GM19463 (cell line): ENCODE results near the gene RGS2.

Experiments
- ATAC-seq: cut with Tn5 transposase; IDR thresholded peaks from one replicate; pipeline ENCODE4 v1.9.1; 2021; ENCODE audit warnings: mild to moderate bottlenecking, moderate library complexity; ENCODE audit not compliant: unreplicated experiment

Gene RGS2, protein sequence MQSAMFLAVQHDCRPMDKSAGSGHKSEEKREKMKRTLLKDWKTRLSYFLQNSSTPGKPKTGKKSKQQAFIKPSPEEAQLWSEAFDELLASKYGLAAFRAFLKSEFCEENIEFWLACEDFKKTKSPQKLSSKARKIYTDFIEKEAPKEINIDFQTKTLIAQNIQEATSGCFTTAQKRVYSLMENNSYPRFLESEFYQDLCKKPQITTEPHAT

DNA sequence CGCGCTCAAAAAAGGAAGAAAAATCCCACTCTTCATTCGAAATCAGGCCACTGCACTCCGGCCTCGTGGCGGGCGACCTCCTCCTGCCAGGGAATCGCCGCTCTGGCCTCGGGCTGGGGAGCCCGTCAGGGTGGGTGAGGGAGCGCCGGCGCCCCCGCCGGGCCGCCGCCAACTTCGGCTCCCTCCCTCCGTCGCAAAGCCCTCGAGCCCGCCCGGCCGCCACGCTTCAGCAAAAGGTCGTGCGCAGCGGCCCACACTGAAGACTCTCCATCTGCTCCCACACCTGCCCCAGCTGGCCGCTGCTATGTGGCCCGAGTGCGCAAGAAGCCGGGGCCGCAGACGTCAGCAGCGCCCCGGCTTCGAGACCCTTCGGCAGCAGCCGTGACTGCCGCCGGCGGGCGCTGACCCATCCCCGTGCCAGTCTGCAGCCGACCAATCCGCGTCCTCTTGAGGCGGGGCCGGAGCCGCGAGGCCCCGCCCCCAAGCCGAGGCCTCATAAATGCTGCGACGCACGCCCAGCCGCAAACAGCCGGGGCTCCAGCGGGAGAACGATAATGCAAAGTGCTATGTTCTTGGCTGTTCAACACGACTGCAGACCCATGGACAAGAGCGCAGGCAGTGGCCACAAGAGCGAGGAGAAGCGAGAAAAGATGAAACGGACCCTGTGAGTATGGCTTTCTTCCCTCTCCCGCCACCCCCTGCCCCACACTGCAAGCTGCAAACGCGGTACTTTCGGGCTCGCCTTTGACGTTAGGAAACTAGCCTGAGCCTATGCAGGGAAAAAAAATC, at the start of gene RGS2:
Gene RGS2, plus strand, starts transcription at position 522 of the 789 bp plus-strand sequence. Its CDS starts 33 bp downstream, at position 555.
- peak; percentile 81 for ATAC-seq

DNA sequence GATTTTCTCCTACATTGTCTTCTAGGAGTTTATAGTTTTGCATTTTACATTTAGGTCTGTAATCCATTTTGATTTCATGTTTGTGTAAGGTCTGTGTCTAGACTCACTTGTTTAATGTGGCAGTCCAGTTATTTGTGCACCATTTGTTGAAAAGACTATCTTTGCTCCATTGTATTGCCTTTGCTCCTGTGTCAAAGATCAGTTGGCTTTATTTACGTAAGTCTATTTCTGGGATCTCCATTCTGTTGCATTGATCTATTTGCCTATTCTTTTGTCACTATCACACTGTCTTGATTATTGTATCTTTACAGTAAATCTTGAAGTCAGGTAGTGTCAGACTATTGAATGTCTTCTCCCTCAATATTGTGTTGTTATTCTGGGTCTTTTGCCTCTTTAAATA, 49.7 kb upstream of the RGS2 start:
- ATAC-seq, result no peak

DNA sequence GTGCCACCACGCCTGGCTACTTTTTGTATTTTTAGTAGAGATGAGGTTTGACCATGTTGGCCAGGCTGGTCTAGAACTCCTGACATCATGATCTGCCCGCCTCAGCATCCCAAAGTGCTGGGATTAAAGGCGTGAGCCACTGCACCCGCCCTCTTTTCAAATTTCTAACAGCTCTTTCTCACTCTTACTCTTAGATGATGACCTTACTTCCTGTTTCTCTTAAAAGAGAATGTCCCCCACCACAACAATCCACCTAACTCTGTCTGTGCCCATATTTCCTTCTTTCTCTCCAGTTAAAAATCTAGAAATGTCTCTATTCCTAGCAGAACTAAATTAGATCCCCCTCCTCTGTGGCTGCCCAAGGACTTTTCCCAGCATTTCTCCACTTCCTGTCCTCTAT, 46.6 kb upstream of the RGS2 start:
- no peak for ATAC-seq

DNA sequence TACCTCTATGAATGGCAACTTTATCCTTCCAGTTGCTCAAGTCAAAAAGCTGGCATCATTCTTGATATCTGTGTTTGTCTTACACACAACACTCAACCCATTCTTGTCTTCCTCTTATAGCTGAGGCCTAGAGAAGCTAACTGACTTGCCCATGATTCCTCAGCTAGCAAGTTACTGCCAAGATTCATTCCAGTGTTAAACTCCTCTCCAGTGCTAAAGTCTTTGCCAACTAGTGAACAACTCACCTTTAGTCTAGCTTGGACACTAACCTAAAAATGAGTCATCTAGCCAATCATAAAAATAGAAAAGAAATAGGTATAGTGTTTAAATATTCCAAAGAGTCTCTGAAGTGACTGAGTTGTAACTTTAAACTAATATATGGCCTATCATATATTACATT, 45.6 kb upstream of the RGS2 start:
- no peak for ATAC-seq

DNA sequence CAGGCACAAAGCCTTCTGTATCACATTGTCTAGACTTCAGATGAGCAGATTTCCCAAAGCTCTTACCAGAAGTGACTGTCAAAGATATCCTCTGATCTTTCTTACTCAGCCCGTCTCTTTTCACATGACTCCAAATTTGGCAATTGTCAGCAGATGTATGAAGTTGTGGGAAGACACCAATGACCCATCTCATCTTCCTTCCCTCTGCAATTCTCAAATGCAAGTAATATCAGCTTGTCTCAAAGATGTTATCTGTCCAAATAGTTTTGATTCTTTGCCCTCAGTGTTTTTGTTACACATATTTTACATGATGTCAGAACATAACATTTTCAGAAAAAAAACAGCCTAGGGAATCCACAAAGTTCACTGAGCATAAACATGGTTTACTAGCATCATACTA, 45.1 kb upstream of the RGS2 start:
- no peak for ATAC-seq

DNA sequence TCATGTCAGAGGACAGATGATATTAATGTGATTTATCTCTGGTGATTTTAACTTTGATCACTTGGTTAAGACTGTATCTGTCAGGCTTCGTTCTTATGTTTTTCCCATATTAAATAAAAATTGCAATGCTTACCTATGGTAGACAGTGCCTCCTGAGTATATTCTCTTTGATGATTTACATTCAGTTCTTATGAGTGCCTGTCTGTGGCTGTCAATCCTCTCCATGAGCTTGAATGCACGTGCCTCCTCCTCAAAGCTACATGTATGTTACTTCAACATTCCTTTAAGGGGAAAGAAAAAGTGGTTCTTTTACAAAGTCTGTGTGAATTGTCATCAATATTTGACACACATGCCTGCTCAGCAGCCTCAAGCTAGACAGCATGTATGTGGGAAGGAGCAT, 44.2 kb upstream of the RGS2 start:
- ATAC-seq, result no peak

DNA sequence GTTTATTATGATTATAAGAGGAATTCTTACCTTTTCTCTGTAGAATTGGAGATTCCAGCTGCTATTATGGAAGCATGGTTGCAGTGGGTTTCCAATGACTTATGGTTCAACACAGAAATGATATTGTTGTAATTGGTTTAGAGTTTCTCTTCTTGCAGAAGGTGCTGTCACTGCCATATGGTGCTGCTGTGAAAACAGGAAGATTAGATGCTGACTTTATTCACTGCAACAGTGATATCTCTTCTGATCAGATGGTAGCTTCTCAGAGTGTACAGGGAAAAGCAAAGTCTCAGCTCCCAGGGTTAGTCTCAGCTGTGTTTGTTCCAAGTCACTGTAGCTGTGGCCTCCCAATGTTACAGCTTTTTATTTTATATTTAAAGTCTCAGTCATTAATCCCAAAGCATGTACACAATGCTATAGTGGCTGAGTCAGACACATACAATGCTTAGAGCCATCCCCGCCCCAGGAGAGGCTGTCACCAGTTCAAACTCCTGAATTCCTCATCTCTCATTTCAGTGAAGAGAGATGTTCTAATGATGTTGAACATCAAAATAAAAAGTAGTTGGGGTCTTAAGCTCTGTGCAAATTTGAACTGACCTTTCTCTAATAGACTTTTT, 42.7 kb upstream of the RGS2 start:
- no peak for ATAC-seq

DNA sequence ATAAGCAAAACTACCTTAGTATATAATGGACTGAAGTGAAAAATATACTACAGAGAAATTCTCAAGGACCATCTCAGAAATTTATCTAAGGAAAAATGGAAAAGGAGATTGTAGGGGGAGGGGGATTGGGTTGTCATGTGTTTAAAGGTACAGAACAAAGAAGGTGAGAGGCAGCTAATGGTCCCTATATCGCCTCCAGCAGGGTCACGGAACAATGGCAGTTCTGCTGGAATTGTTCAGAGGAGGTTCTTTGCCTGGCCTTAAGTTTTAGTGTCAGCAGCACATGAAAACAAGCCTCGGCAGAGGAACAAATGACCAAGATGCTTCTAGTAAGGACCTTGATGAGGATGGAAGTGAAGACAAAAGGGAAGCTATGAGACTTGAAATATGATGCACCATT, 42.0 kb upstream of the RGS2 start:
- ATAC-seq, result no peak

DNA sequence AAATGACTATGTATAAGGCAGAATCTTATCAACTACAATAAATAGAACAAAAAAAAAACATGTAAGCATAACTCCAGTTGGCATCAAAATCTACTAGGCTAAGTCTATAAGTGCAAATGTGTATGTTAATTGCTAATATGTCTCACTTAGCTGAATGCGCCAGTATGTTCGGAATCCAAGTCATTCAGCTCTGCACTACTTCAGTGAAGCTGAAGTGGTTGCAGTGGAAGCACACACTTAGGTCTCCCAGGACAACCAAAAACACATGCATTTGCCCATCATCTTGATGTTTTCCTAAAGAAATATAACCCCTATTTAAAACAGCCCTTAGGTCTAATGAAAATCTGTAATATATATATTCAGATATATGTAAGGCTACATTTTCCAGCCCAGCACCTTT, 41.0 kb upstream of the RGS2 start:
- no peak for ATAC-seq

DNA sequence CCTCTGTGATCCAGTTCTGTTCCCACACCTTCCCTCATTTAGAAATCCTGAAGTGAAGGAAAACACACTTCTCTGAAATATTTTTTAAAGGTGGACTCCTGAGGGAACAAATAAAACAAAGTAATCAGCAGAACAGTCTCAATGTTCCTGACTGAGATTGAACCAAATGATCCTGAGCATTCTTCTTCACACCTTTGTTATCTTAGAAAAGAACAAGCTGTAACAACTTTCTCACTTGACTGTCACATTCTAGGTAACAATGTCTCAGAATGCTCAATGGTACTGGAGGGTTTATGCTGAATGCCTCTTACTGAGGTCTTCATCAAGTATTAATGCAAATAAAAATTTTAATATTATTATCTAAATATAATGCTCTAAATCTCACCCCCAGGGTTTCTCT, 40.4 kb upstream of the RGS2 start:
- no peak for ATAC-seq

DNA sequence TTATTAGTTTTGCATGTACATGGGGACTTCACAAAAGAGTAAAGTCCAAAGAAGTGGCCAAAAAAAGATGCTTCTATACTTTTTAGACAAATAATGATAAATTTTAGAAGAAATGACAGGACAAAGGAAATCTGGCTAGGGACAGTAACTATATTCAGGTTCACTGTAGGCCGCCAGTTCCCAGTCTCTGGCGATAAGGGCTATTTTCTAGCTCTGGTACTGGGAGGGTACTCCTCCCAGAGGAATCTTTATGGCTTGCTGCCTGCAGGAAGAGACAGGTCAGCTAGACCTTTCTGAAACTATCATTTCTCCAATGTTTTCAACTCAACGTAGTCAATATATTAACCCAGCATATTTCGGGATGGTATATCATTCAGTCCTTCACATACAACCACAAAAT, 37.5 kb upstream of the RGS2 start:
- no peak for ATAC-seq

DNA sequence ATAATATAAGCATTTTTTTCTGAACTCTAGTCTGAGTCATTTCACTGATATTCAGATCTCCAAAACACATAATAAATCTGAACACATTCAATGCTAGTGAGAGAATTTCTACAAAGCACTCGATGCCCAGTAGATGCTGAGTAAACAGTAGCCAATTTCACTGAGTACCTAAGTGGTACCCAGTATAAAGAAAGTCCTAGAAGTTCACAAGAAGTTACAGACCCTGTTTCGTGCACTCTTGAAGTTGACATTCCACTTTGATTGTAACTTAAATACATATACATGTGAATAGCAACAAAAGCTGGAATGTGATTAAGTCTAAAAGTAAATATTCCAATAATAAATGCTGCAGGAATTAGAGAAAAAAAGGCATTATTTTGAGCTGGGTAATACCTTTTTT, 33.2 kb upstream of the RGS2 start:
- ATAC-seq, result no peak

DNA sequence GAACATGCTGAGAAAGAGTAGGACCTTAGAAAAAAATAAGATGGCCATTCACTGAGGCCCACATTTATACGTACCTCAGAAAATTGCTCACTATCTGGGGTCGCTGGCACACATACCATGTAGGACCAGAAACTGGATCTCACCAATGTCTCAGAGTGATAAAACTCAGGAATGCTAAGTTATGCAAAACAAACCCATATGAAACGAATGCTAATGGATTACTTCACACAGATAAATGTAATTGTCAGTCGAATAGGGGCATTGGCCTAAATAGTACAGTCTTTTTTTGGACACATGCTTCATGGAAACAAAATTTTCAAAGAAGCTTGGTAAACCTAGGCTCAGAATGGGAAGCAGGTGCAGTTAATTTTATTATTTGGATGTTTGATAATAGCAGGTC, 32.6 kb upstream of the RGS2 start:
- ATAC-seq, result no peak

DNA sequence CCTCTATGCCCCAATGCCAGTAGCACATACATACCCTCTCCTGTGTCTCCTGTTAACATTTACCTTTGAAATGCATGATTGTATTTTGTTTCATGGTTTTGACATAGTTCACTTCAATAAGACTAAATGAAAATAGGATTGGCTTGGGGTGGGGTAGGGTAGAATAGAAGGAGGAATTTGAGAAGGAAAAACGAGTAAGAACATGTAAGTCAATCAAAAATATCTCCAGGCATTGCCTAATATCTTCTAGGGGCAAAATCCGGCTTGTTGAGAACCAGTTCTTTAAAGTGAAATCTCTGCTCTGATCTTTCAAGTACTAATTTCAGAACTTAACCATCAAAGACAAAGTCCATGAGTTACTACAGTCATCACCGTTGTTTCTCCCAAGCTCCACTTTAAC, 31.8 kb upstream of the RGS2 start:
- ATAC-seq, result no peak

DNA sequence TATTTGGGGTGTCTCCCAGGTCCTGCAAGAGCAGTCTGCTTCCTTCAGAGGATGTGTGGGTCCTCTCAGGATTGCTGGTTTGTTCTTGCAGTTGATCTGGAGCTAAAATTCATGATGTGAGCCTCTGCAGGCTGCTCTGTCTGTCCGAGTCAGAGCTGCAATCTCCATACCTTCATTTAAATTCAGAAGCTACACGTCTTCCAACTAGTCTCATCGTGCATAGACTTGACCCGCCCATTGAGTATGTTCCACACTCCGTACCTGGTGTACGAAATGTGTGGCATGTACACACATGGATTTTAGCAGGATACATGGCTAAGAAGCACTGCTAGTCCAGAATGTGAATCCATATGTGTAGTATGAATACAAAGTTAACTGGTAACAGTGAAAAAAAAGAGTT, 25.0 kb upstream of the RGS2 start:
- no peak for ATAC-seq

DNA sequence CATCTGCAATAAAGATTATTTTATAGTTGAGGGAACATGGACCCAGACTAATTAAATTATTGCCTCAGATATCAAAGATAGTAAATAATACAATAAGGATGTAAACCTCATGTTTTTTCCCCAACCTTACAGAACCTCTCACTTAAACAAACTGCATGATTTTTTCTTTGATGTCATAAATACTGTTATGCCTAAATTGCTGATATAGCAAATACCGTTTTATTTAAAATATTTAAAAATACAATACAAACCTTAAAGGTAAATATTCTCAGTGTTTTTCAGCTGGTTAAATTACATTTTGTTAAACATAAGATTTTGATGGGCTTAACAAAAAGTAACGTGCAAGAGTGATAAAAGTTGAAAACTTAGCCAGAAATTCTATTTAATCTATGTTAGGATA, 24.4 kb upstream of the RGS2 start:
- ATAC-seq, result no peak

DNA sequence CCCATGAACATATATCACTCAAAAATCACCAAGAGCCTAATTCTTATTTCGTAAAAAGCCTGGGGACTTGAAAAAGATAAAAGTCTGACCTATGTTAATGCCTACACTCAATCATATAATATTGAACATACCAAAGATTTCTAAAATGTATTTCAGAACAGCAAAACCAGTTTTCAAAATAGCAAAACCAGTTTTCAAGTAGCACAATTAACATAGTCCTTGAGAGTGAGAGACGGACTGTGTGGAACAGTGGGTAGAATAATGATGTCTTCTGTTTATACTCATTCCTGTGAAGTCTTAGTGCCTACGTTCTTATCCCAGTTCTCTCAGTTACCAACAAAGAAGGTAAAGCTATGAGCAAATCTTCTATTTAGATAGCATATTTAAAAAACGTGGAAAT, 22.3 kb upstream of the RGS2 start:
- no peak for ATAC-seq

DNA sequence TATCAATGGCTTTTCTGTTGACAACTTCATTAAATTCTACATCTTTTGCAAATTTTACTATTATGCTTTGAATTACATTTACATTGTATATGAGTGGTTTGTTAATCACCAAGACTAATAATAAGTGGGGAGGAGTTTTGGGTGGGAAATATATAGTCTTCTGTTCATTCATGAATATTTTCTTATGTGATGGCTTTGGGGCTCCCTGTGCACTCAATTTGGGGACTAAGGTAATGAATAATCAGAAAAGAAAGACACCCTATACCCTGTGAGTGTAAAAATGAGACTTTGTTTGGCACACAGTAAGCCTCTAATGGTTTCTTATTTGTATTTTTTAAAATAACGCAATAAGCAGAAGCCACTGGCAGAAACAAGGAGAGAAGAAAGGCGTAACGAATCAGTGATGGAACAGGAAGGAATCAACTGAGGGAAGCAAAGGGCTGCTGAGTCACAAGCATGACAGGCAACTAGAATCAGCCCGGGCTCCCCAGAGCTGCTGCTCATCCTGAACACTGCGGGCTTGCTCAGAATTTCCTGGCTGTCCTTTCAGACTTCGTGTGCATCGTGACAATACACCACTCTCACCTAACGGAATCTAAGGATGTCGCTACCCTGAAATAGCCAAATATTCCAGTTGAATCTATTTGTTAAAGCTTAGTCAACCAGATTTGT, 20.8 kb upstream of the RGS2 start:
- ATAC-seq, result no peak

DNA sequence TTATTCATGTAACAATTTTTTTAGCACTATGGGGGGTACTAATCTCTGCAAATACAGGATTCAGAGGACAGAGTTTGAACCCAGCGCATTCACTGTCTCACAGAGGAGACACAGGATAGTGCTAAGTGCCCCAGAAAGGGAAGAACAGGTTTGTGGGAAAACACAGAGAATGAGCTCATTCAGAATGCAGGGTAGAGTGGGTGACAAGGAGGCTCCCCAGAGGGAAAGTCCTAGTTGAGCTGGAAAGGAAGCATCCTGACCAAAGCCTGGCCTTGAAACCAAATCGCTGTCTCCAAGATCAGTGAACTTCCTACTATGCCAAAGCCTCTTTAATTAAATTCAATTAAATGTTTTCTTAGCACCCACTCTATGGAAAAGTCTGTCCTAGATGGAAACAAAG, 19.0 kb upstream of the RGS2 start:
- ATAC-seq, result no peak

DNA sequence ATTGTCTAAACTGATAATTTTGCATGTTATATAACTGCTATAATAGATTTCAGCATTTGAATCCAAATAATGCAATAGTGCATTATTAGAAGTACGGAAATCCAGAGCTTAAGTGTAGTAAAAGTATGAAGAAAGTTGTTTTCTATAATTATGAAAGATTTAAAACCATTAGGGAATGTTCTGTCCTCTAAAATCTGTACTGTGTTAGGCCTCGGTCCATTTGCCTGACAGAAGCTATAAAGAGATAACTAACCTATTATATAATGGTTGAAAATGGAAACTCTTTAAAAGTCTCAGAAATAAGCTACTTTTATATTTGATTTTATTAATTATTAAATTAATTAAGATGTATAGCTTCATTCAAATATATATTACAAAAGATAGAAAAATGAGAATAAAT, 16.2 kb upstream of the RGS2 start:
- ATAC-seq, result no peak

DNA sequence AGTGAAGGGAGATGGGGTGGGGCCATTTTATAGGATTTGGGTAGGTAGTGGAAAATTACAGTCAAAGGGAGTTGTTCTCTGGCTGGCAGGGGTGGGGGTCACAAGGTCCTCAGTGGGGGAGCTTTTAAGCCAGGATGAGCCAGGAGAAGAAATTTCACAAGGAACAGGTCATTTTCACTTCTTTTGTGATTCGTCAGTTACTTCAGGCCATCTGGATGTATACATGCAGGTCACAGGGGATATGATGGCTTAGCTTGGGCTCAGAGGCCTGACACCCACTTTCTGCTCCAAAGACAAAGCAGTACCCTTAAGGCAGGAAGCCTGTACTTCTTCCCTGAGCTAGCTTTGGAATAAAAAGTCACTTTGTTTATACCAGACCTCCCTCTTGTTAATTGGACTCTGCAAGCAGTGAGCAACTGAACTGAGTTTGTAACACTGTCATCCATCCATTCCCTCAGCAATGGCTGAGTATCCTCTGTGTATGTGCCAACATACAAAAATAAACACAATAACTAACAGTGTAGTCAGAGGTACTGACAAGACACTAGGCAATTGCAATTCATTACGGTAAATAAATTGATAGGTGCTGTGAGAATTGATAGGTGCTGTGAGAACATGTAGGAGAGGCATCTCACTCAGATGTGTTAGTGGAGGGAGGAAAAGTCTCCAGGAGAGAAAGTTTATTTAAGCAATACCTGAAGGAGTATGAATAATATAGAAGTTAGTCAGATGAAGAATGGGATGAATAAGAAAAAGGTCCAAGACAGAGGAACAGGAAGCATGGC, 14.7 kb upstream of the RGS2 start:
- ATAC-seq, result no peak
